ENCODE results near the gene ARHGAP29. TPM values are rescaled to one million over a fixed set of nuclear protein-coding genes. Genes with fewer than 3 reads are reported as not detected.

ARHGAP29 gene
- total RNA-seq, 4 donors from 2014 or later = 4.9 to 29.7 (median 8.7) TPM

DNA sequence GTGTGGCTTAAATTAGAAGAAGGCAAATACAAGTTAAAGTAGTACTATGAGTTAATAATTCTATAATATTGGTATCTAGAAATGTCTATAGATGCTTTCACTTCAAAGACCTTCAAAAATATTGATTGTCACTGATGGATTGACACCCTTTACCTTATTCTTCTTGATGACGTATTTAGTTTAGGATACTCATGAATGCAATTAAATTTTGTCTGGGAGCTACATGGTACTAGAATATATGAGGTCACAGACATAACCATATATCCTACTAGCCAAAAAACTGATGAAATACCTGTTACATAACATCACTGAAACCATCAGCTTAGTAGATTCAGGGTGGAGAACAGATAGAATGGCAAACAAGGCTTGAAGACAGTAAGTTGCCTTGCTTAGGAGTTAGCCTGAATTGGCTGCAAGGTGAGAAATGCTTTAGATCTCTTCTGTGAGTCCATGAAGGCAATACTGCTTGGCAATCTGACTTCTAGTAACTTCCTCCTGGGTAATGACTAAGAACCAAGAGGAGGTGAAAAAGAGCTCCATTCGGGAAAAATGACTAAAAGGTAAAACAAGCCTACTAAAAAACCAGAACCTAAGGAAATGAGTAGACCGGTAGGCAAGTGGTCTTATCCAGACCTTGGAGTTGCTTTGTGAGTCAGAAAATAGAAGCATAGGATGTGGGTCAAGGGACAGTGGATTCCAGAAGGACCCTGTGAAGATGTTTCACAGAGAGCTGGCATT is 16.9 kb upstream of the ARHGAP29 start:
- Histone ChIP-seq H3K9me3 (no peaks in the 10 kb centered on the region), H3K4me3 (no peak overlapping the region), H3K27ac (no peak overlapping the region), H3K4me1 (no peaks in the 10 kb centered on the region), H3K27me3 (no peaks in the 10 kb centered on the region), H3K36me3 (no peaks in the 10 kb centered on the region)
- no peak for TF ChIP-seq POLR2A (IDR thresholded peaks at IDR 0.05)
- TF ChIP-seq, protein P1, sequence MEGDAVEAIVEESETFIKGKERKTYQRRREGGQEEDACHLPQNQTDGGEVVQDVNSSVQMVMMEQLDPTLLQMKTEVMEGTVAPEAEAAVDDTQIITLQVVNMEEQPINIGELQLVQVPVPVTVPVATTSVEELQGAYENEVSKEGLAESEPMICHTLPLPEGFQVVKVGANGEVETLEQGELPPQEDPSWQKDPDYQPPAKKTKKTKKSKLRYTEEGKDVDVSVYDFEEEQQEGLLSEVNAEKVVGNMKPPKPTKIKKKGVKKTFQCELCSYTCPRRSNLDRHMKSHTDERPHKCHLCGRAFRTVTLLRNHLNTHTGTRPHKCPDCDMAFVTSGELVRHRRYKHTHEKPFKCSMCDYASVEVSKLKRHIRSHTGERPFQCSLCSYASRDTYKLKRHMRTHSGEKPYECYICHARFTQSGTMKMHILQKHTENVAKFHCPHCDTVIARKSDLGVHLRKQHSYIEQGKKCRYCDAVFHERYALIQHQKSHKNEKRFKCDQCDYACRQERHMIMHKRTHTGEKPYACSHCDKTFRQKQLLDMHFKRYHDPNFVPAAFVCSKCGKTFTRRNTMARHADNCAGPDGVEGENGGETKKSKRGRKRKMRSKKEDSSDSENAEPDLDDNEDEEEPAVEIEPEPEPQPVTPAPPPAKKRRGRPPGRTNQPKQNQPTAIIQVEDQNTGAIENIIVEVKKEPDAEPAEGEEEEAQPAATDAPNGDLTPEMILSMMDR (IDR thresholded peaks at IDR 0.05) = no peak
- no peak for DNase-seq

GRCh38 chr1:94253456-94254017 is 16.2 kb upstream of the ARHGAP29 start:
- Histone ChIP-seq H3K27ac (no peak overlapping the region), H3K4me3 (no peak overlapping the region), H3K27me3 (no peaks in the 10 kb centered on the region), H3K4me1 (no peaks in the 10 kb centered on the region), H3K36me3 (no peaks in the 10 kb centered on the region), H3K9me3 (no peaks in the 10 kb centered on the region)
- DNase-seq = no peak
- TF ChIP-seq, protein P1 (IDR thresholded peaks at IDR 0.05) = no peak
- no peak for TF ChIP-seq POLR2A (IDR thresholded peaks at IDR 0.05)

DNA sequence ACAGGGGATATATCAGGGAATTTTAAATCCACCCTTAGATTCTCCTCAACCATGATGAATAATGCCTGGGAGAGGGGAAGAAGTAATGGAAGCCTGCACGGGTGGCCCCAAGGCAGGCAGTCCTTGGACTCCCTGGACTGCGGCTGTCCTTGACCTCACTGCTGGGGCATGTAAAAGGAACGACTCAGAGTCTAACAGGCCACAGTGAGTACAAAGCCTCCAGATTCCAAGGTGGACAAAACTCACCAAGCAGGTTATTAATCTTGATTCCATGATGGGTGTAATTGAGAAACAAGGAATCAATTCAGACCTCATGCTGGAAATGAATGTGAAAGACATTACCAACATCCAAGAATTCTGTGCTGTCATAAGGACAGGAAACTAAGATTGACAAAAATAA is 13.0 kb upstream of the ARHGAP29 start:
- Histone ChIP-seq H3K27ac (no peak overlapping the region), H3K36me3 (no peaks in the 10 kb centered on the region), H3K4me3 (no peak overlapping the region), H3K9me3 (no peaks in the 10 kb centered on the region), H3K27me3 (no peaks in the 10 kb centered on the region), H3K4me1 (peaks cover 0 to 9% (median 4%) of the 10 kb centered on the region in 4 donors)
- no peak for TF ChIP-seq POLR2A (IDR thresholded peaks at IDR 0.05)
- DNase-seq = no peak

DNA sequence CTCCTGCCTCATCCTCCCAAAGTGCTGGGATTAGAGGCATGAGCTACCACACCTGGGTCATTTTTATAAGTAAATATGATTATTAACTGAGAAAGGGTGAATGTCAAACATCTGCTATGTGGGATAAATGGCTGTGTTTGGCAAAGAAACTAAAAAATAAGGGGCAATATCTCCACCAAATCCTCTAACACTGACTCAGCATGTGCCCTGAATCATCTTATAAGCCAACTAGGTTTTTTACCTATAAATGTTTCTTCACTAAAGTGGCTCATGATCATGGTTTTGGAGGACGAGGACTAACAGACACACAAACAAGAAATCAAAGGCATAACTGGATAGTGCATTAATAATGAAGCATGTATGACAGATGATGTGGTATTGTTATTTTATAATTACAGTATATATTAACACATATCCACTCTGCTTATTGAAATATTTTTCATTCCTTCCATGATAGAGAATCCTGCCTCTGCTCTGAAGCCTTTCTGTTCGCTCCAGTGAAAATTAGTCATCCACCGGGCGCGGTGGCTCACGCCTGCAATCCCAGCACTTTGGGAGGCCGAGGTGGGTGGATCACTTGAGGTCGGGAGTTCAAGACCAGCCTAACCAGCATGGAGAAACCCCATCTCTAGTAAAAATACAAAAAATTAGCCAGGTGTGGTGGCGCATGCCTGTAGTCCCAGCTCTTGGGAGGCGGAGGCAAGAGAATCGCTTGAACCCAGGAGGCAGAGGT is 11.7 kb upstream of the ARHGAP29 start:
- Histone ChIP-seq H3K9me3 (no peaks in the 10 kb centered on the region), H3K27ac (no peak overlapping the region), H3K36me3 (no peaks in the 10 kb centered on the region), H3K4me3 (no peak overlapping the region), H3K4me1 (peaks cover 0 to 9% (median 4%) of the 10 kb centered on the region in 4 donors), H3K27me3 (no peaks in the 10 kb centered on the region)
- no peak for DNase-seq
- TF ChIP-seq, protein P1 (IDR thresholded peaks at IDR 0.05) = no peak
- no peak for TF ChIP-seq POLR2A (IDR thresholded peaks at IDR 0.05)

DNA sequence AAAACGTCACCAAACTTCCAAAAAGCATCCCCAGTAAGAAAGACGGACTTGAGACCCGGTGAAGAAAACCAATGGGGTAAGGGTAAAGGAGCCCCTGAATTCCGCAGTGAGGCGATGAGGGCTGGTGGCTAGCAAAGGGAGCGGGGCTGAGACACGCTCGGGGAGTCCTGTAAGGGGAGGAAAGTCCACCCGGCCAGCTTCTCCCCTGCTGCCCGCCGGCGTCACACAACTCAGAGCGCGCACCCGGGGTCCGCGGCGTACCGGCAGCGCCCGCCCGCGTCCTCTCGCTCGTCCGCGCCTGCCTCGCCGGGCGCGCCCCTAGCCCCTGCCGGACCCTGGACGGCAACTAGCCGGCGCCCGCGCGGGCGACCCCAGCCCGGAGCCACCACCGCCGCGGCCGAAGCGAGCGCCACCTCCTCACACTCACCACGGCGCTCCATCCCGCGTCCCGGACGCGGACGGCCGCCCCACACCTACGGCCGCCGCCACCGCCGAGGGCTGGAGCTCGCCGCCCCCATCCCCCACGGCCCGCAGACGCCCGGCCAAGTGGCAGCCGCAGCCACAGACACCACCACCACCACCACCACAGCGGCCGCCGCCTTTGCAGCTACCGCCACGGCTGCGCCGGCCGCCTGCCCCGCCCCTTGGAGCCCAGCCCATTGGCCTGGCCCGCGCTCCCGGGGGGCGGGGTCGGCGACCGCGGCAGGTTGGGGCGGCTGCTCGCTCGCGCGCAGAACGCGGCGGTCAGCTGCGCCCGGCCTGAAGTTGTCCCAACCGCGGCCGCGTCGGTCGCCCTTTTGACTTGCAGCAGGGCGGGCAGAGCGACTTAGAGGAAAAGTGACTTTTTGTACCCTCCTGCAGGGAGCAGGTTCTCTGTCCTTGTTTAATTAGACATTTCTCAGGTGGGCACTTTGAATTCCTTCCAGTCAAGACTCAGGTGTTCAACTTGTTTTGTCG is 10.0 kb upstream of the ARHGAP29 start:
- Histone ChIP-seq H3K27ac (peak overlapping the region; percentile 36 to 74 (median 57)), H3K9me3 (peaks cover 0 to 2% (median 0%) of the 10 kb centered on the region in 4 donors), H3K4me3 (peak overlapping the region; percentile 39 to 68 (median 54)), H3K4me1 (peaks cover 0 to 9% (median 4%) of the 10 kb centered on the region in 4 donors), H3K27me3 (no peaks in the 10 kb centered on the region), H3K36me3 (no peaks in the 10 kb centered on the region)
- DNase-seq = peak in 2 of 3 donors; percentile 73 to 83
- peak in 1 of 2 donors; percentile 9 for TF ChIP-seq POLR2A (IDR thresholded peaks at IDR 0.05)
- TF ChIP-seq, protein P1 (IDR thresholded peaks at IDR 0.05) = peak in 1 of 6 experiments; percentile 1

All from Peyer's patch (tissue), 4 donors.